ENCODE data around the gene RNF126. TPM values are rescaled to one million over a fixed set of nuclear protein-coding genes. Genes with fewer than 3 reads are reported as not detected.

Gene RNF126
- total RNA-seq, 1 experiment from 2014 or later = 61.2 TPM

GRCh38 chr19:710767-711166, 47.8 kb upstream of the RNF126 start:
- no peaks in the 10 kb centered on the region for H3K4me1 ChIP-seq (ENCODE audit: control insufficient read depth, insufficient read depth, low read length)
- H3K9me3 ChIP-seq (ENCODE audit: control insufficient read depth, insufficient read depth, low read depth, low read length) = no peaks in the 10 kb centered on the region
- H3K36me3 ChIP-seq (ENCODE audit: control insufficient read depth, insufficient read depth, low read length) = no peaks in the 10 kb centered on the region; the same call in 1 of the 2 replicates
- ATAC-seq = no peak
- ChIA-PET POLR2A (no interaction called here), CTCF (no interaction called here)
- H3K27ac ChIP-seq (ENCODE audit: low read length) = no peak overlapping the region
- DNase-seq (ENCODE audit: low read depth, low spot score) = no peak
- no peak overlapping the region for H3K4me3 ChIP-seq (ENCODE audit: low read depth in 2 of 2, low read length in 2 of 2)
- no TSS peak for BruUV-seq (replicated peaks)
- no peaks in the 10 kb centered on the region for H3K27me3 ChIP-seq (ENCODE audit: control insufficient read depth, insufficient read depth, low read length)
- intact Hi-C loops (cut with micrococcal nuclease; ENCODE audit: unreplicated experiment) = no loop called here
- in situ Hi-C loops (cut with HindIII; ENCODE audit: low pct_unique_long_range_greater_than_20kb, low sequenced_read_pairs) = no loop called here
- TF ChIP-seq TCF7L2 (IDR thresholded peaks at IDR 0.05; ENCODE audit: low read depth, low read length) (no peak), CTCF (IDR thresholded peaks at IDR 0.05) (no peak), SIN3A (IDR thresholded peaks at IDR 0.05; ENCODE audit: borderline replicate concordance, insufficient read depth, low read depth, low read length) (no peak), POLR2AphosphoS5 (IDR thresholded peaks at IDR 0.05; ENCODE audit: low read depth, low read length) (no peak)
- TF ChIP-seq, protein P1, sequence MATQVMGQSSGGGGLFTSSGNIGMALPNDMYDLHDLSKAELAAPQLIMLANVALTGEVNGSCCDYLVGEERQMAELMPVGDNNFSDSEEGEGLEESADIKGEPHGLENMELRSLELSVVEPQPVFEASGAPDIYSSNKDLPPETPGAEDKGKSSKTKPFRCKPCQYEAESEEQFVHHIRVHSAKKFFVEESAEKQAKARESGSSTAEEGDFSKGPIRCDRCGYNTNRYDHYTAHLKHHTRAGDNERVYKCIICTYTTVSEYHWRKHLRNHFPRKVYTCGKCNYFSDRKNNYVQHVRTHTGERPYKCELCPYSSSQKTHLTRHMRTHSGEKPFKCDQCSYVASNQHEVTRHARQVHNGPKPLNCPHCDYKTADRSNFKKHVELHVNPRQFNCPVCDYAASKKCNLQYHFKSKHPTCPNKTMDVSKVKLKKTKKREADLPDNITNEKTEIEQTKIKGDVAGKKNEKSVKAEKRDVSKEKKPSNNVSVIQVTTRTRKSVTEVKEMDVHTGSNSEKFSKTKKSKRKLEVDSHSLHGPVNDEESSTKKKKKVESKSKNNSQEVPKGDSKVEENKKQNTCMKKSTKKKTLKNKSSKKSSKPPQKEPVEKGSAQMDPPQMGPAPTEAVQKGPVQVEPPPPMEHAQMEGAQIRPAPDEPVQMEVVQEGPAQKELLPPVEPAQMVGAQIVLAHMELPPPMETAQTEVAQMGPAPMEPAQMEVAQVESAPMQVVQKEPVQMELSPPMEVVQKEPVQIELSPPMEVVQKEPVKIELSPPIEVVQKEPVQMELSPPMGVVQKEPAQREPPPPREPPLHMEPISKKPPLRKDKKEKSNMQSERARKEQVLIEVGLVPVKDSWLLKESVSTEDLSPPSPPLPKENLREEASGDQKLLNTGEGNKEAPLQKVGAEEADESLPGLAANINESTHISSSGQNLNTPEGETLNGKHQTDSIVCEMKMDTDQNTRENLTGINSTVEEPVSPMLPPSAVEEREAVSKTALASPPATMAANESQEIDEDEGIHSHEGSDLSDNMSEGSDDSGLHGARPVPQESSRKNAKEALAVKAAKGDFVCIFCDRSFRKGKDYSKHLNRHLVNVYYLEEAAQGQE (IDR thresholded peaks at IDR 0.05; ENCODE audit: insufficient read depth in 1 of 2, low read depth in 2 of 2, low read length in 1 of 2) = no peak

- no TSS peak for BruUV-seq (replicated peaks)
- H3K27me3 ChIP-seq (ENCODE audit: control insufficient read depth, insufficient read depth, low read length) = no peaks in the 10 kb centered on the region
- H3K27ac ChIP-seq (ENCODE audit: low read length) = no peak overlapping the region
- TF ChIP-seq, protein P1 (IDR thresholded peaks at IDR 0.05; ENCODE audit: insufficient read depth in 1 of 2, low read depth in 2 of 2, low read length in 1 of 2) = no peak
- TF ChIP-seq SIN3A (IDR thresholded peaks at IDR 0.05; ENCODE audit: borderline replicate concordance, insufficient read depth, low read depth, low read length) (no peak), CTCF (IDR thresholded peaks at IDR 0.05) (no peak), TCF7L2 (IDR thresholded peaks at IDR 0.05; ENCODE audit: low read depth, low read length) (no peak), POLR2AphosphoS5 (IDR thresholded peaks at IDR 0.05; ENCODE audit: low read depth, low read length) (no peak)
- no peaks in the 10 kb centered on the region for H3K9me3 ChIP-seq (ENCODE audit: control insufficient read depth, insufficient read depth, low read depth, low read length)
- ATAC-seq (no peak), DNase-seq (ENCODE audit: low read depth, low spot score) (no peak)
- no peaks in the 10 kb centered on the region; the same call in 1 of the 2 replicates for H3K36me3 ChIP-seq (ENCODE audit: control insufficient read depth, insufficient read depth, low read length)
- in situ Hi-C loops (cut with HindIII; ENCODE audit: low pct_unique_long_range_greater_than_20kb, low sequenced_read_pairs) = no loop called here
- peak overlapping the region in 1 of 2 experiments; percentile 46; a peak in 3 of 4 replicates for H3K4me3 ChIP-seq (ENCODE audit: low read depth in 2 of 2, low read length in 2 of 2)
- ChIA-PET POLR2A (no interaction called here), CTCF (interaction anchor here (0.6 kb wide), 1 partner anchor 10 kb away, joined by 9 read pairs; no protein-coding TSS in a partner anchor)
- intact Hi-C loops (cut with micrococcal nuclease; ENCODE audit: unreplicated experiment) = no loop called here
- H3K4me1 ChIP-seq (ENCODE audit: control insufficient read depth, insufficient read depth, low read length) = no peaks in the 10 kb centered on the region
Measured at GRCh38 chr19:709965-710571, 47.1 kb upstream of the RNF126 start.

All from Panc1 (cell line).